ENCODE data around the gene C1QTNF5.

Gene C1QTNF5

GRCh38 chr11:119342362-119343130 is 1.9 kb upstream of the C1QTNF5 start:
- no peak overlapping the region for H3K4me3 ChIP-seq (ENCODE audit: low read length)
- no peak for DNase-seq (ENCODE audit: low read depth)
- no peak for TF ChIP-seq CTCF (conservative IDR thresholded peaks at IDR 0.05; ENCODE audit: low read length)

- H3K4me3 ChIP-seq (ENCODE audit: low read length), result no peak overlapping the region
- no peak for DNase-seq (ENCODE audit: low read depth)
- no peak for TF ChIP-seq CTCF (conservative IDR thresholded peaks at IDR 0.05; ENCODE audit: low read length)
Observed at GRCh38 chr11:119342023-119342300, 1.3 kb upstream of the C1QTNF5 start.

GRCh38 chr11:119341222-119342022 is 739 bp upstream of the C1QTNF5 start:
- H3K4me3 ChIP-seq (ENCODE audit: low read length), result peak overlapping the region; percentile 71
- no peak for DNase-seq (ENCODE audit: low read depth)

GRCh38 chr11:119339589-119340334 is 921 bp downstream of the C1QTNF5 start:
- TF ChIP-seq CTCF (conservative IDR thresholded peaks at IDR 0.05; ENCODE audit: low read length), result peak; percentile 61
- peak overlapping the region; percentile 71 for H3K4me3 ChIP-seq (ENCODE audit: low read length)
- DNase-seq (ENCODE audit: low read depth), result peak; percentile 62

More at GRCh38 chr11:119341222-119342022, 739 bp upstream of the C1QTNF5 start:
- TF ChIP-seq CTCF (conservative IDR thresholded peaks at IDR 0.05; ENCODE audit: low read length), result no peak

GRCh38 chr11:119338965-119339588 is 1.6 kb downstream of the C1QTNF5 start:
- TF ChIP-seq CTCF (conservative IDR thresholded peaks at IDR 0.05; ENCODE audit: low read length), result no peak
- H3K4me3 ChIP-seq (ENCODE audit: low read length), result peak overlapping the region; percentile 71
- DNase-seq (ENCODE audit: low read depth), result no peak

GRCh38 chr11:119338318-119338890 is 2.3 kb downstream of the C1QTNF5 start:
- peak overlapping the region; percentile 31 for H3K4me3 ChIP-seq (ENCODE audit: low read length)
- TF ChIP-seq CTCF (conservative IDR thresholded peaks at IDR 0.05; ENCODE audit: low read length), result peak; percentile 81
- peak; percentile 63 for DNase-seq (ENCODE audit: low read depth)
